CD4-positive, alpha-beta T cell treated with Interleukin-15 for 4 hours (primary cell): ENCODE results near the gene CASK.
"Not testable (repeated sequence)": the region's sequence is repeated elsewhere in the genome, so short reads cannot be mapped to it uniquely, and the experiment has no call there.

Experiments
- DNase-seq: peaks from one replicate; pipeline ENCODE4 v3.0.0-alpha.2; 2020; ENCODE audit warnings: low spot score

Gene CASK

DNA sequence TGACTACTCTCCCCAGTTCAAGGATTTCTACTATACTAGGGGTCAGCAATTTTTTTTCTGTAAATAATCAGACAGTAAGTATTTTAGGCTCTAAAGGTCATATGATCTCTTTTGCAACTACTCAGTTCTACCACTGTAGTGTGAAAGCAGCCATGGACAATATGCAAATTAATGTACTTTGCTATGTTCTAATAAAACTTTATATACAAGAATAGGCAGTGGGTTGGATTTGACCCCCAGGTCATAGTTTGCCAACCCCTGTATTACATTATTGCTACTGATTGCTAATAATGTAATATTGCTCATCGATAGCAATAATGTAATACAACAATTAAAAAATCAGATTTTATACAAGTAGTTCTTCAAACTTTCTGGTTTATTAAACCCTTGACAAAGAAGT lies 293.8 kb downstream of the CASK start:
- no peak for DNase-seq

DNA sequence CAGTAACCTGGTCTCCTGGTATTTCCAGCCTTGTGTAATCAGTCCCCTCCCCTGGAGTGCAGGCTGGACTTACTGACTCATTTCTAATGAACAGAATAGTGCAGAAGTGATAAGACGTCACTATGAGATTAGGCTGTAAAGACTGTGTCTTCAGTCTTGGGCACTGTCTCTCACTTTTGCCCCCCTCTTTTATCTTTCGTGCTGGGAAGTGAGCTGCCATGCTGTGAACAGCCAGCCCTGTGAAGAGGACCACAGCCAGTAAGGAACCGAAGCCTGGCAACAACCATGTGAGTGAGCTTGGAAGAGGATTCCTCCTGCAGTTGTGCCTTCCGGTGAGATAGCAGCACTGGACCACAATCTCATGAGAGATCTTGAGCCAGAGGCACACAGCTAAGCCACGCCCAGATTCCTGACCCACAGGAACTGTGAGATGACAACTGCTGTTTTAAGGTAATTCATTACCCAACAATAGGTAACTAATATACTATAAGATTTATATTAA lies 302.1 kb downstream of the CASK start:
- no peak for DNase-seq

DNA sequence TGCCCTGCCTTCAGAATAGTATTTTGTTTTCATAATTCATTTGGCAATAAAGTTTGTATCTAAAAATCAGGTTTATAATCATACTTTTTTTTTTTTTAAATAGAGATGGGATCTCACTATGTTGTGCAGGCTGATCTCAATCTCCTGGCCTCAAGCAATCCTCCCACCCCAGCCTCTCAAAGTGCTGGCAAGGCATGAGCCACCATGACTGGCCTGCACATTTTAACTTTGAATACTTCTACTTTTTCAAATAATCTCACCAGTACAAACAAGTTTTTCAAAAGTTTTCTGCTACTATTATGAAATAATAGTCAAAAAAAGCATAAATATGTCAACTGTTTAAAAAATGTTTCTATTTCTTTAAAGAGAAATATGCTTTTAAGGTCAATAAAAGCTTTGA lies 304.1 kb downstream of the CASK start:
- DNase-seq, result no peak

DNA sequence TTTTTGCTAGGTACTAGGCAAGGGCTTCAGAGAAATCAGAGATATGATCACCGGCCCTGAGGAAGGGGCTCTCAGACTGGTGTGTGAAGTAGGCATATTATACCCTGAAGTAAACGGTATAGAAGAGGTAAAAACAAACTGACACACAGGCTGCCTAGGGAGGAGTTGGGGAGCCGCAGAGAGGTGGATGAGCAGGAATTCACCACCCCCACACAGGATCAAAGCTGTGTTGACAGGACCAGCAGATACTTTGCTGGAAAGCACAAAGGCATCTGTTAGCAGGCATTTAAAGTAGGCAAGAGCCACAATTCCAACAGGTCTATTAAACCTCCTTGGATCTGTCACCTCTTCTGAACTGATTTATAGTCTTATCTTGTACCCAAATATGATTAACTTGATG lies 306.4 kb downstream of the CASK start:
- DNase-seq, result no peak

DNA sequence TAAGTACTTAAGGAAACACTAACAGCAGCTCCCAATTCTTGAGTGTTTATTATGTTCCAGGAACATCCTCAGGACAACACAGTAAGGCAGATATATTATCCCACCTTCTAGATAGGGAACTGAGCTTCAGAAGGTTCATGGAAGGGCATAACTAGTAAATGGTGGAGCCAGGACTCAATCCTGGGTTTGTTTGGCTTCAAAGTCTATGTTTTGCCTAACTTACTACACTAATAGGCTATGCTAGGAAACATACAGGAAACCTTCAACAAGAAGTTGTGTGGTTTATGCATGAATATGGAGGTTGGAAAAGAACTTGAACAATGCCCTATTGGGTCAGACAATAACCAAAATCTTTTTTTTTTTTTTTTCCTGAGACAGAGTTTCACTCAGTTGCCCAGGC lies 307.1 kb downstream of the CASK start:
- no peak for DNase-seq

GRCh38 chrX:41608244-41608643 lies 315.1 kb downstream of the CASK start:
- no peak for DNase-seq

- no peak for DNase-seq
These were observed 316.0 kb downstream of the CASK start for GRCh38 chrX:41607264-41607832.

- not testable (repeated sequence) for DNase-seq
These were observed 317.3 kb downstream of the CASK start for GRCh38 chrX:41606057-41606456.

DNA sequence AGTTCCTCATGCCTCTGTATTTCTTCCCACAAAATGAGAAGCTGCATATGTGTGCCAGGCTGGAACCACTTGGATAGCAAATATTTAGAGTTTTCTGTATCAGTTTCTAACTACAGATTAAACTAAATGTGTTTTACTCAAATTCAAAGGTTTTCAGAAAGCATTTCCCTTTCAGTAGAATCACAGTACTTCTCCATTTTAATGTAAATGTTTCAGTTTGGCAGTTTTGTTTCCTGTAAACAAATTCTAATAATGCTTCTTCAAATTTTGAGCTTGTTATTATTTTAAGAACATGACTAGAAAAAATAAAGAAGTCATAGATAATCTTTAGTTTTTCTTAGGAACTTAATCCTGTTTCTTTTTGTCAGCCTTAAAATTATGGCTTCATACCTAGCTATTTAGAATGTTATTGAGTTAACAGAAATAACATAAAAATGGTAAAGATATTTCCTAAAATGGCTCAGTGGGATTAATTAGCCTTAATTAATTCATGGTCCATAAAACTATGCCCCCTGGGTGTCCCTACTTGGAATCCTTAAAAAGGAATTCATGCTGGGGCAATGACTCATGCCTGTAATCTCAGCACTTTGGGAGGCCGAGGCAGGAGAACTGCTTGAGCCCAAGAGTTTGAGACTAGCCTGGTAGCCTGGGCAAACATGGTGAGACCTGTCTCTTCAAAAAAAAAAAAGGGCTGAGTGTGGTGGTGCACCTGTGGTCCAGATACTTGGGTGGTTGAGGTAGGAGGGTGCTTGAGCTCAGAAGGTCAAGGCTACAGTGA lies 318.4 kb downstream of the CASK start:
- DNase-seq, result no peak

DNA sequence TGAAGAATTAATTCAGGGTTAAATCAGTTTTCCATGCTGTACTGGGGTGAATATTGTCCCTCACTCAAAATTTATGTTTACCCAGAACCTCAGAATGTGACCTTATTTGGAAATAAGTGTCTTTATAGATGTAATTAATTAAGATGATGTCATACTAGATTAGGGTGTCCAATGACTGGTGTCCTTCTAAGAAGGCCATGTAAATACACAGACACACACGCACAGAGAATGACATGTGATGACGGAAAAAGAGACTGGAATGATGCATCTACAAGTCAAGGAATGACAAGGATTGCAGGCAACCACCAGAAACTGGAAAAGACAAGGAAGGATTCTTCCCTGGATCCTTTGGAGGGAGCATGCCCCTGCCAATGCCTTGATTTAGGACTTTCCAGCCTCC lies 319.2 kb downstream of the CASK start:
- DNase-seq, result no peak

DNA sequence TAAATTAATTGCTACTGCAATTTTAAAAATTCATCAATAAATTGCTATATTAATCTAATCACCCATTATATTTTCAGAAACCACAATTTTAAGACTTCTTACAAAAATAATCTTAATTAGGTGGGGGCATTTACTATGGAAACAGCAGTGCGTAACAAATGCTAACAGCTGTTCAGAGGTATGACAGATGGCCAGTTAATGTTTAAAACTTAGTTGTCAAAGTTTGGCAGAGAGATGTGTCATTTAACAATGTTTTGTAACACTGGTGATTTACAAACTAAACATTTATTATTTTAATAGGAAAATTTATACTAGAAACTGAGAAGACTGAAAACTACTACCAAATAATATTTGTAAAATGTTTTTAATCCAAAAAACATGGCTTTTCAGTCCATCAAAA lies 319.8 kb downstream of the CASK start:
- no peak for DNase-seq

DNA sequence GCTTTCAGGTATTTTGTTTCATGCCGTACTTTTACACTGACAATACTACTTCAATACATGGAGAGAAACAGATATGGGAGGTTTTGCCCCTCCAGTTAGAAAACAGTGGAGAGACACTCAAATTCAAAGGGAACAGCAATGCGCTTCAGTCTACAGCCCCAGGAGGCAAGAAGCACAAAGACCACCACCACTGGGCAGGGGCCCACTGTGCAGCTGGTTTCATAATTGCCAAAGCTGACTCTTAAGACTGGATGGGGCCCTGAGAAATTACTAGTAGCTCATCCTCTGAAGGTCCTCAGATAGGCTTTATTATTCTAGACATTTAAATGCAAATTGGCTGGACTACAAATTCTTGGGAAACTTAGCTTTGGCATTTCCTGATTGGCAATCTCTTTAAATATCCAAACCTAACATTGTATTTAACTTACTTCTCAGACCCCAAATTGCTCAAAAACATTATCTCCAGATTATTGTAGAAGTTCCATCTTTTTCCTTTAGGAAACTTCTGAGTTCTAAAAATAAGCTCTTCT lies 320.5 kb downstream of the CASK start:
- no peak for DNase-seq

GRCh38 chrX:41600291-41600690 lies 323.1 kb downstream of the CASK start:
- DNase-seq, result no peak

DNA sequence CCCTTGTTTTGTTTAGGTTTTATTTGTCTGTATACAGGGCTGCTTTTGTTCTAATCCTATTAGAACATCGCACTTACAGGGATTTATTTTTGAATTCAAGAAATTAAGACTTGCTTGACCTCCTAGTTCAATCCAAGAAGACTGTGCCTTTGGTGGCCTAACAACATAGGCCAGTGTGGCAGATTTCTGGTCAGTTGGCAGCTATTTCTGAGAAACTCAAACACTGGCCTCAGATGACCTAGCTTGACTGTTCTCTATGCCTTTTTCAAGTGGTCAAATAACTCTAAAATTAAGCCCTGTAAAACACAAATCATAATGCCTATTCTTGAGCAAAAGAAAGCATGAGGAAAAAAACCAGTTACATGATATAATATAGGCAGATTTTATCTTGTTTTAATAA lies 323.8 kb downstream of the CASK start:
- no peak for DNase-seq

- no peak for DNase-seq
These were observed 326.8 kb downstream of the CASK start for GRCh38 chrX:41596596-41596995.

DNA sequence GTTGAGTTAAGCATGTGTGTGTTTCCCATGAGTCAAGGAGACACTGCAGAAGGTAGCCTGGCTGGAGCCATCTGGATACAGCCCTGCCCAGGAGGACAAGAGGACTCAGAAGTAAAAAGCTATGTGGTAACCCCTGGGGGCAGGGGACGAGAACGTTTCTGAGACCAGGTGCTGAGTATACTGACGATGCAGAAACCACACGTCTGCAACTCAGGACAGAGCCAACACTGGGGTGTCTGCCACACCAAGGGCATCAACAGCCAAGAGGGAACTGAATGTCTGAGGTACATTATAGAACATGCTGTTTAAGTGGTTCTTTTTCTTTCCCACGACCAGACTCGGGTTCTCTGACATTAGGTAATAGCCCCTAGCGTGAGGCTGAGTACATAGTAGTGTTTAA lies 328.7 kb downstream of the CASK start:
- no peak for DNase-seq

DNA sequence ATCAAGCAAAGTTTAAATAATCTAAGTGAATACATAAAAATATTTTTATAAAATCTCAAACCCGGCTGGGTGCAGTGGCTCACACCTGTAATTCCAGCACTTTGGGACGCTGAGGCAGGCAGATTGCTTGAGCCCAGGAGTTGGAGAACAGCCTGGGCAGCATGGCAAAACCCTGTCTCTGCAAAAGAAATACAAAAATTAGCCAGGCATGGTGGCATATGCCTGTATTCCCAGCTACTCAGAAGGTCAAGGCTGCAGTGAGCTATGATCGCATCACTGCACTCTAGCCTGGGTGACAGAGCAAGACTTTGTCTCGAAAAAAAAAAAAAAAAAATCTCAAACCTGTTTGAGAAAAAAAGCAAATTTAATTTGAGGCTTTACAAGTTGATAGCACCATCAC lies 331.4 kb downstream of the CASK start:
- DNase-seq, result no peak

GRCh38 chrX:41590641-41591040 lies 332.7 kb downstream of the CASK start:
- no peak for DNase-seq

DNA sequence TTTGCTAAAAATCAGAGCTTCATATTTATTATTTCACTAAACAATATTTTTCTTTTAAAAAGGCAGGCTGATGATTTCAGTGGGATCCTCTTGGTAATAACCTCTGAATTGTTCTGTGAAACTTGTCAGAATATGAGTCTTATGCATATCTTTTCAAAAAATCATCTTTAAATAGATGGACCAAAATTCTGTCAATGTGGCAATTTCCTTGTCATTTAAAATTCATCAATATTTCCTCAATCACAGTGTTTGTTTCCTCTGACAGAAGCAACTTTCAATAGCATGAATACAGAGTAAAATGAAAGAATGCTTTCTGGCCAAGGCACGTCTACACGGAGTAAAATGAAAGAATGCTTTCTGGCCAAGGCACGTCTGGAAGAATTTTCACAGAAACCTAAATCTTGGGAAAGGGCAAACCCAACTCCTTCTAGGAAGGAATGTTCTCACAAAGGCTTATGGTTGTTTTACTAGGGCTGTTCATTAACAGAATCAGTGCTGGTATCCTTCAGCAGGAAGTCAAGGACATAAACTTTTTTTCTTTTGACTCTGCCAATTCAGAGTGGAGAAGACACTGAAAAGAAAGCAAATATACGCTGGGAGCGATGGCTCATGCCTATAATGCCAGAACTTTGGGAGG lies 333.6 kb downstream of the CASK start:
- no peak for DNase-seq

DNA sequence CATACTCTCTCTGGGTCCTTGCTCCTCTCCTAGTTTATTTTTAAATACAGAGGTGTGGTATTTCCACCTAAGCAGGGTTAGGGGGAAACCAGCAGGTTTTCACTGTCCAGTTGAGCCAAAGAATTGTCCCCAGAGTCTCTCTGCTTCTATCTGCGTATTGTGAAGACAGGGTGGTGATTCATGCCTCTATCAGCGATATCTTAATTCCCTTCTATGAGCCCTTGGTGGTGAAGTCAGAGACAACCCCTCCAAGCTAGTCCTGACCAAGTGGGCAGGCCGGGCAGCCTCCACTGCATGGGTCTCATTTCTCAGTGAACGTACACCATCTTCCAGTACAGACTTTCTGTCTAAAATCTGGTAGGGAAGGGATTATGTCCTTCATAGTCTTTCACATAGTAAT lies 335.1 kb downstream of the CASK start:
- DNase-seq, result no peak

DNA sequence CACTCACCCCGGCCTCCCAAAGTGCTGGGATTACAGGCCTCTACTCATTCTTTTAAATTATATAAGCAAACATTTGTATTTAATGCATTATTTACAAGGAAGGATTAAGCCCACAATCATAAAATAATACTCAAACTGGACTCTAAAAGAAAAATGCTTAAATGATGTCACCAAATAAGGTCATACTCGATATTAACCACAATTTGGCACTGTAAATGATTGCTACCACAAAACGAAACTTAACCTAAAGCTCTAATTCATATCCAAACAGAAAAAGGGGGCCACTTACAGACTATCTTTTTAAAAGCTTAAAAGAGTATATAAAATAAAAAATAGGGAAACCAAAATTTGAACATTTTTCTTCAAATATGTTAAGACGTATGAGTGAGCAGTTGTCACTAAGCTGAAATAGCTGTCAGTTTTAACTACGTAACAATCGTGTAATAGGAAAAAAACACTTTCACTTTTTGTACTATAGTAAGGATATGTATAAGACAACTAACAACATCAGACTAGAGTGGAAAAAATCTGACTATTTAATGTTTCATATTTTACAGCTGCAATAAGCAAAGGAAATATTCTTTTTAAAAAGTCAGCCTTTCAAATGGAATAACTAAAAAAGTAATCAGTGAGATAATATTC lies 342.8 kb downstream of the CASK start:
- DNase-seq, result no peak

- DNase-seq, result no peak
These were observed 359.5 kb downstream of the CASK start for GRCh38 chrX:41563876-41564275.

DNA sequence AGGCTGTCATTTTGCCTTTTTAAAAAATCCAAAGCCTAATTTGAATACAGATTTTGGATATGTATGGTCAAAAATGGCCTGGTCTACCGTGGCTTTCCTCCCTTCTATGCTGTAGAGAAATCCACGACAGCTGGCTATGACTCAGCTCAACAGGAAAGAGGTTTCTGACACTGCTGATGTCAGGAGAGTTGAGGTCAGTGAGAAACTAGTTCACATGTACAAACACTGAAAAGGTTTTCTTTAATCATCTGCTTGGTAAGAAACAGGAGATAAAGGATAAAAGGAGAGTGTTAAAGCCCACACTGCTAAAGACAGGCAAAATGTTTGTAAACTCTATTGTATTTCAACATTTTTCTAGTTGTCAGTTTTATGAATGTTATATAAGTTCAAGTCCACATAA lies 362.3 kb downstream of the CASK start:
- DNase-seq, result peak; percentile 50
